H9 (cell line): ENCODE results near the gene OSBP2. TPM values are rescaled to one million over a fixed set of nuclear protein-coding genes. Genes with fewer than 3 reads are reported as not detected.
A peak's percentile ranks its signal among the peaks of the same experiment; 100 is the strongest.

Experiments used
- DNase-seq: peaks from one replicate; pipeline ENCODE4 v3.0.0-alpha.2; 2017
- H2AFZ ChIP-seq: one replicate; pipeline ENCODE4 v1.6.1; 2013; ENCODE audit warnings: mild to moderate bottlenecking, low read length, control low read depth, moderate library complexity
- H2AK5ac ChIP-seq: 2 replicates; pipeline ENCODE4 v1.6.1; 2013; ENCODE audit warnings: low read length, control low read depth, mixed read lengths; ENCODE audit not compliant: insufficient read length
- H2BK120ac ChIP-seq: one replicate; pipeline ENCODE4 v1.6.1; 2013; ENCODE audit warnings: low read depth, mild to moderate bottlenecking, low read length, control low read depth, inconsistent platforms; ENCODE audit not compliant: poor library complexity, severe bottlenecking
- H2BK12ac ChIP-seq: 2 replicates; pipeline ENCODE4 v1.6.1; 2013; ENCODE audit warnings: low read length, control low read depth, mixed read lengths, low read depth; ENCODE audit not compliant: insufficient read length
- H2BK15ac ChIP-seq: 2 replicates; pipeline ENCODE4 v1.6.1; 2013; ENCODE audit warnings: low read depth, low read length, control low read depth
- H2BK20ac ChIP-seq: one replicate; pipeline ENCODE4 v1.6.1; 2013; ENCODE audit warnings: low read depth, mild to moderate bottlenecking, low read length, control low read depth, inconsistent platforms; ENCODE audit not compliant: poor library complexity, severe bottlenecking
- H2BK5ac ChIP-seq: 2 replicates; pipeline ENCODE4 v1.6.1; 2013; ENCODE audit warnings: low read length, control low read depth, mixed read lengths; ENCODE audit not compliant: insufficient read length
- H3K14ac ChIP-seq: 2 replicates; pipeline ENCODE4 v1.6.1; 2013; ENCODE audit warnings: low read length, control low read depth; ENCODE audit not compliant: insufficient read depth
- H3K18ac ChIP-seq: 2 replicates; pipeline ENCODE4 v1.6.1; 2013; ENCODE audit warnings: low read depth, mild to moderate bottlenecking, mixed read lengths, low read length, control low read depth; ENCODE audit not compliant: insufficient read length
- H3K23ac ChIP-seq: 2 replicates; pipeline ENCODE4 v1.6.1; 2013; ENCODE audit warnings: low read length, control low read depth, mixed read lengths, low read depth; ENCODE audit not compliant: insufficient read length
- H3K23me2 ChIP-seq: 2 replicates; pipeline ENCODE4 v1.6.1; 2013; ENCODE audit warnings: low read depth, mild to moderate bottlenecking, mixed read lengths, low read length, control low read depth; ENCODE audit not compliant: insufficient read length, poor library complexity, severe bottlenecking
- H3K27ac ChIP-seq: 2 replicates; pipeline ENCODE4 v1.5.1; 2013; ENCODE audit warnings: low read length, control low read depth, mixed read lengths, low read depth; ENCODE audit not compliant: insufficient read length
- H3K27me3 ChIP-seq: 2 replicates; pipeline ENCODE4 v1.6.1; 2013; ENCODE audit warnings: low read length, control low read depth, inconsistent platforms; ENCODE audit not compliant: insufficient read depth
- H3K4ac ChIP-seq: 2 replicates; pipeline ENCODE4 v1.6.1; 2013; ENCODE audit warnings: low read depth, mild to moderate bottlenecking, control low read depth, inconsistent platforms, low read length, moderate library complexity
- H3K4me1 ChIP-seq: 2 replicates; pipeline ENCODE4 v1.6.1; 2013; ENCODE audit warnings: low read length, control low read depth, inconsistent platforms; ENCODE audit not compliant: insufficient read depth
- H3K4me2 ChIP-seq: 2 replicates; pipeline ENCODE4 v1.6.1; 2013; ENCODE audit warnings: low read length, control low read depth, mixed read lengths; ENCODE audit not compliant: insufficient read length, insufficient read depth
- H3K56ac ChIP-seq: 2 replicates; pipeline ENCODE4 v1.6.1; 2013; ENCODE audit warnings: low read depth, mild to moderate bottlenecking, mixed read lengths, low read length, control low read depth; ENCODE audit not compliant: insufficient read length
- H3K79me1 ChIP-seq: 2 replicates; pipeline ENCODE4 v1.6.1; 2013; ENCODE audit warnings: low read depth, mild to moderate bottlenecking, moderate library complexity, low read length, control low read depth, inconsistent platforms; ENCODE audit not compliant: insufficient read depth, poor library complexity, severe bottlenecking
- H3K79me2 ChIP-seq: 2 replicates; pipeline ENCODE4 v1.6.1; 2013; ENCODE audit warnings: low read length, control low read depth, inconsistent platforms; ENCODE audit not compliant: insufficient read depth
- H3K9ac ChIP-seq: 2 replicates; pipeline ENCODE4 v1.6.1; 2013; ENCODE audit warnings: low read length, control low read depth, mixed read lengths; ENCODE audit not compliant: insufficient read length; ENCODE audit errors: extremely low read depth
- H3K9me3 ChIP-seq: one replicate; pipeline ENCODE4 v1.6.1; 2013; ENCODE audit warnings: low read depth, low read length, inconsistent platforms; ENCODE audit not compliant: control insufficient read depth
- H3T11ph ChIP-seq: one replicate; pipeline ENCODE4 v1.6.1; 2013; ENCODE audit warnings: mild to moderate bottlenecking, low read length, control low read depth, inconsistent platforms
- H4K20me1 ChIP-seq: one replicate; pipeline ENCODE4 v1.6.1; 2013; ENCODE audit not compliant: control insufficient read depth, insufficient read length, insufficient read depth
- H4K5ac ChIP-seq: 2 replicates; pipeline ENCODE4 v1.6.1; 2013; ENCODE audit warnings: low read depth, mild to moderate bottlenecking, mixed read lengths, low read length, control low read depth; ENCODE audit not compliant: insufficient read length
- H4K8ac ChIP-seq: replicated peaks from 2 replicates; pipeline ENCODE4 v1.6.1; 2013; ENCODE audit warnings: low read length, control low read depth, mixed read lengths, low read depth; ENCODE audit not compliant: insufficient read length
- H4K91ac ChIP-seq: 2 replicates; pipeline ENCODE4 v1.6.1; 2013; ENCODE audit warnings: low read depth, mild to moderate bottlenecking, moderate library complexity, mixed read lengths, low read length, control low read depth; ENCODE audit not compliant: insufficient read length
- H3K27ac Mint-ChIP-seq, 3 experiments: 2 replicates in 2 of 3; 3 replicates in 1 of 3; pipeline ENCODE4 v1.8.0; 2020 to 2021; ENCODE audit warnings: mixed read lengths in 3 of 3, mild to moderate bottlenecking in 1 of 3, moderate library complexity in 1 of 3
- H3K27me3 Mint-ChIP-seq: 2 replicates; pipeline ENCODE4 v1.8.0; 2021; ENCODE audit warnings: low read depth, mild to moderate bottlenecking, moderate library complexity, mixed read lengths
- H3K36me3 Mint-ChIP-seq, 3 experiments: 2 replicates in 2 of 3; 3 replicates in 1 of 3; pipeline ENCODE4 v1.8.0; 2020 to 2021; ENCODE audit warnings: low read depth in 3 of 3, mixed read lengths in 3 of 3; ENCODE audit not compliant: insufficient read depth in 1 of 3
- H3K4me1 Mint-ChIP-seq, 2 experiments: 2 replicates each; pipeline ENCODE4 v1.8.0; 2020; ENCODE audit warnings: mixed read lengths in 2 of 2
- H3K4me3 Mint-ChIP-seq, 2 experiments: 2 replicates in 1 of 2; 3 replicates in 1 of 2; pipeline ENCODE4 v1.8.0; 2020 to 2021; ENCODE audit warnings: mild to moderate bottlenecking in 2 of 2, mixed read lengths in 2 of 2, moderate library complexity in 1 of 2
- H3K9me3 Mint-ChIP-seq, 2 experiments: 2 replicates in 1 of 2; 3 replicates in 1 of 2; pipeline ENCODE4 v1.8.0; 2020; ENCODE audit warnings: mild to moderate bottlenecking in 2 of 2, mixed read lengths in 2 of 2, moderate library complexity in 1 of 2
- WGBS: extraction: QIAGEN DNeasy Blood & Tissue Kit; methylation state at CpG from one replicate; pipeline ENCODE4 v1.1.7; 2013; ENCODE audit warnings: missing lambda C conversion rate, low lambda C conversion rate, mixed read lengths; ENCODE audit not compliant: insufficient read length; ENCODE audit errors: extremely low coverage; 5-methylcytosine and 5-hydroxymethylcytosine counted together
- total RNA-seq: library from RNA; stranded (reverse); gene quantifications from 2 replicates; pipeline ENCODE4 v1.2.1, GENCODE V29; 2021
- TF ChIP-seq, protein P1 (sequence below): fragments of 200-600 bp; sonication (generic); conservative IDR thresholded peaks from 3 replicates; pipeline ENCODE4 v1.8.0; 2021; ENCODE audit warnings: antibody characterized with exemption, mild to moderate bottlenecking

The OSBP2 gene
- total RNA-seq, 1 experiment from 2014 or later = 3.4 TPM

DNA sequence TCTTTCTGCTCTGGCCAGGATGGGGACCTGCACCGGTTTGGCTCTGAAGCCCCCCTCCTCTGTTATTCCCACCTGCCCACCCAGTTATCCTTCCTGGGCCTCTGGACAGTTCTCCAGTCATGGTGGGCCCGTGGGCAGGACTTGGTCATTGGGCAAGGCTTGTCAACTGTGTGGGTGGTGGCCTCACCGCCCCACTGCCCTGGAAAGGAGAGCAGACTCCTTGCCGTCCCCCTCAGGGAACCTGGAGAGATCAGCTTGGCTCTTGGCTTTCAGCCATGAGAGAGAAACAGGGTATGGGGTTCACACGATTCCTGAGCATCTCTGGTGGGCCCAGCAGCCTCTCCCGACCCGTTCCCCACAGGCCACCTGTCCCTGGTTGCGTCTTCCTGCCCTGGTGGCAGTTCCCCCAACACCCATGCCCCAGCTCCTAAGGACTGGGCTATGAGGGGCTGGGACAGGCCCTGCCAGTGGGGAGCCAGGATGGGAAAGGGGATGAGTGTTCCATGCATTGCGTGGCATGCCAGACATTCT, 181.6 kb downstream of the OSBP2 start:
- H3K4ac ChIP-seq = no peak overlapping the region
- H3K79me1 ChIP-seq = no peaks in the 10 kb centered on the region
- no peaks in the 10 kb centered on the region for H3K23me2 ChIP-seq
- no peak overlapping the region for H3K14ac ChIP-seq
- H3K9me3 Mint-ChIP-seq = no peaks in the 10 kb centered on the region
- no peaks in the 10 kb centered on the region for H4K20me1 ChIP-seq
- no peak overlapping the region for H3K23ac ChIP-seq
- H3K9me3 ChIP-seq = no peaks in the 10 kb centered on the region
- no peak overlapping the region for H3T11ph ChIP-seq
- H4K5ac ChIP-seq = no peak overlapping the region
- H3K4me1 Mint-ChIP-seq = peaks cover 12 to 14% of the 10 kb centered on the region in 2 experiments
- H2AK5ac ChIP-seq = no peak overlapping the region
- H3K79me2 ChIP-seq = no peaks in the 10 kb centered on the region
- no peak overlapping the region for H3K56ac ChIP-seq
- H3K4me3 Mint-ChIP-seq = no peak overlapping the region
- no peaks in the 10 kb centered on the region for H3K27me3 ChIP-seq
- no peaks in the 10 kb centered on the region; a peak in 1 of 7 replicates for H3K36me3 Mint-ChIP-seq
- no peak overlapping the region for H3K27ac ChIP-seq
- no peak overlapping the region for H2BK20ac ChIP-seq
- H2BK120ac ChIP-seq = no peak overlapping the region
- no peak overlapping the region for H3K18ac ChIP-seq
- no peaks in the 10 kb centered on the region for H3K4me1 ChIP-seq
- H2BK15ac ChIP-seq = no peak overlapping the region
- H2BK12ac ChIP-seq = no peak overlapping the region
- peak; percentile 21 for DNase-seq
- no peak overlapping the region for H3K27ac Mint-ChIP-seq
- no peak overlapping the region for H4K8ac ChIP-seq
- no peak overlapping the region for H3K9ac ChIP-seq
- no peak overlapping the region for H2AFZ ChIP-seq
- no peak overlapping the region for H2BK5ac ChIP-seq
- no peak overlapping the region for H3K4me2 ChIP-seq
- no CpG with 5 or more reads among the region's 9 CpGs for WGBS
- H3K27me3 Mint-ChIP-seq = no peaks in the 10 kb centered on the region; the same call in 1 of the 2 replicates
- TF ChIP-seq, protein P1, sequence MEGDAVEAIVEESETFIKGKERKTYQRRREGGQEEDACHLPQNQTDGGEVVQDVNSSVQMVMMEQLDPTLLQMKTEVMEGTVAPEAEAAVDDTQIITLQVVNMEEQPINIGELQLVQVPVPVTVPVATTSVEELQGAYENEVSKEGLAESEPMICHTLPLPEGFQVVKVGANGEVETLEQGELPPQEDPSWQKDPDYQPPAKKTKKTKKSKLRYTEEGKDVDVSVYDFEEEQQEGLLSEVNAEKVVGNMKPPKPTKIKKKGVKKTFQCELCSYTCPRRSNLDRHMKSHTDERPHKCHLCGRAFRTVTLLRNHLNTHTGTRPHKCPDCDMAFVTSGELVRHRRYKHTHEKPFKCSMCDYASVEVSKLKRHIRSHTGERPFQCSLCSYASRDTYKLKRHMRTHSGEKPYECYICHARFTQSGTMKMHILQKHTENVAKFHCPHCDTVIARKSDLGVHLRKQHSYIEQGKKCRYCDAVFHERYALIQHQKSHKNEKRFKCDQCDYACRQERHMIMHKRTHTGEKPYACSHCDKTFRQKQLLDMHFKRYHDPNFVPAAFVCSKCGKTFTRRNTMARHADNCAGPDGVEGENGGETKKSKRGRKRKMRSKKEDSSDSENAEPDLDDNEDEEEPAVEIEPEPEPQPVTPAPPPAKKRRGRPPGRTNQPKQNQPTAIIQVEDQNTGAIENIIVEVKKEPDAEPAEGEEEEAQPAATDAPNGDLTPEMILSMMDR = no peak
- H4K91ac ChIP-seq = no peak overlapping the region
